ENCODE data around the gene TIAM2. TPM values are rescaled to one million over a fixed set of nuclear protein-coding genes. Genes with fewer than 3 reads are reported as not detected.

The TIAM2 gene
- total RNA-seq, 1 donor from 2014 or later: 11.9 TPM

DNA sequence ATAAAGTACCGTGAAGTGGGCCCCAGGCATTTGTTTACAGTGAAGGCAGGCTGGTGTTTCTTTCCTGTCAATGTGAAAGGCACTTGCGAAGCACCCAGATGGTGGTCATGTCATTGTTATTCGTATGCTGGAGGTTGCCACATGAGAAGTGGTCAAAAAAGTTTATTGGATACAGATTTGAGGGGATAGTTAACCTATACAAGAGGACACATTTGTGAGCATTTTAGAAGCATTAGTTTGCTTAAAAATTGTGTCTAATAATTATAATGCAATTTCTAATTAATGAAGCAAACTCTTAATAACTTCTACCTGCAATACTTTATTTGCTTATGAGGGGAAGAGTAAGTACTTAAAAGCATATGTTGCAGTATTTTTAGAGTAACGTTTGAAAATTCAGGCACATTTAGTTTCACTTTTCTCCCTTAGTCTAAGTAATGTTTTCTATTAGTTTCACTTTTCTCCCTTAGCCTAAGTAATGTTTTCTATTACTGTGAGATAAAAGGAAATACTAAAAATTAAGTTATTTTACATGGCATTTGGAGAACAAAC, 148.0 kb downstream of the TIAM2 start:
- intact Hi-C loops (cut with micrococcal nuclease): no loop called here
- ATAC-seq: no peak

DNA sequence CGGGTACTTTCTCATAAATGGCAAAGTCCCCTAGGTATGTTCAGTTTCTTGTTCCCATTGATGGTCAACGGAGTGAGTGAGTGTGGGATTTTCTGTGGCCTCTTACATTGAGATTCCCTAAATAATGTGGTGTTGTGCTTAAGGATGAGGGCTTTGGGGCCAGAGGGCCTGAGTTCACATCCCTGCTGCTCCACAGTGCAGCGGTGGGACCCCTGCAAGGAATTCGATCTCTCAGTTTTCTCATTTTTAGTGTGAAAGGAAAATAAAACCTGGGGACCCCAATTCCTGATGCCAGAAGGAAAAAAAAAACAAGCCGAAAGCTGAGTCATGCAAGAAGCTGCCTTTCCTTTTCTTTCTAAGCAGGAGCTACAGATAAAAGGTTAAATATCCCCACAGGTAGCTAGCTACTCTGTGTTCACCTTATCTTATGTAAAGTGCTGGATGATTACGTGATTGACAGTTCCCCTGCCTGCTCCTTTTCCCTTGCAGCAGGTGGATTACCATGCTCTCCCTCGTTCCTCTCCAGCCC, 148.5 kb downstream of the TIAM2 start:
- DNase-seq (no peak), ATAC-seq (no peak)
- intact Hi-C loops (cut with micrococcal nuclease): no loop called here

More for the DNA sequence above, 148.0 kb downstream of the TIAM2 start:
- no peak for DNase-seq

DNA sequence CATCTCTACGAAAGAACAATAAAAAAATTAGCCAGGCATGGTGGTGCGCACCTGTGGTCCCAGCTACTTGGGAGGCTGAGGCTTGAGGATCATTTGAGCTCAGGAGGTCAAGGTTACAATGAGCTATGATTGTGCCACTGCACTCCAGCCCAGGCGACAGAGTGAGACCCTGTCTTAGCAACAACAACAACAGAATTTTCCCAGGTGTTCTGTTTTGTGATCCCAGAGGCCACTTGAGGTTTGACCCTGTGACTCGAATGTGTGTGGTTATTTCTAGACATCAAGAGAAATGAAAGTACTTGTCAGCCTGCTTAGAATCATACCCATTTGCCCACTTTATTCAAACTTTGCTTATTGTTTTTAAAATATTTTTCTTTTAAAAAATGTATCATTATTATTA, 151.1 kb downstream of the TIAM2 start:
- ATAC-seq (no peak), DNase-seq (no peak)
- intact Hi-C loops (cut with micrococcal nuclease): no loop called here

DNA sequence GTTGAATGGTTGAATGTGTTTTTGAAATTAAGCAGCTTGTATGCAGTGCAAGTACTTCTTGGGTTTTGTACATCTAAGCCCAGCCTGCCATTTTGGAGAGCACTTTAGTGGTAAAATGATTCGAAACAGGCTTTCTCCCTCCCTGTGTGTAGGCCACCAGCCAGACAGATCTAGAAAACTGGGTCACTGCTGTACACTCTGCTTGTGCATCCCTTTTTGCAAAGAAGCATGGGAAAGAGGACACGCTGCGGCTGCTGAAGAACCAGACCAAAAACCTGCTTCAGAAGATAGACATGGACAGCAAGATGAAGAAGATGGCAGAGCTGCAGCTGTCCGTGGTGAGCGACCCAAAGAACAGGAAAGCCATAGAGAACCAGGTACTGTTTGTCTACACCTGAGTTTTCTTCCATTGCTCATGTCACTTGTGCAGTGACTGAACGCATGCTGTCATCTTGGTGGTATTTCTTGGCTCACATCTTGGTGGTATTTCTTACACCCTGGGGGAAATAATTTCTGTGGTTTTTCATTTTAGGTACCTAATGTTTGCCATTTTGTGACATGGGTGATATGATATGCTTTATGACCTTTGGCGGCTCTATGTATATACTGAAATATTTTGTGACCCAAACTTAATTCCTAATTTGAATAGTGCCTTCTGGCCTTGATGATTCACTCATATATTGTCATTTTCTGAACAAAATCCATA, 153.0 kb downstream of the TIAM2 start:
- no peak for ATAC-seq
- no peak for DNase-seq
- intact Hi-C loops (cut with micrococcal nuclease): no loop called here

DNA sequence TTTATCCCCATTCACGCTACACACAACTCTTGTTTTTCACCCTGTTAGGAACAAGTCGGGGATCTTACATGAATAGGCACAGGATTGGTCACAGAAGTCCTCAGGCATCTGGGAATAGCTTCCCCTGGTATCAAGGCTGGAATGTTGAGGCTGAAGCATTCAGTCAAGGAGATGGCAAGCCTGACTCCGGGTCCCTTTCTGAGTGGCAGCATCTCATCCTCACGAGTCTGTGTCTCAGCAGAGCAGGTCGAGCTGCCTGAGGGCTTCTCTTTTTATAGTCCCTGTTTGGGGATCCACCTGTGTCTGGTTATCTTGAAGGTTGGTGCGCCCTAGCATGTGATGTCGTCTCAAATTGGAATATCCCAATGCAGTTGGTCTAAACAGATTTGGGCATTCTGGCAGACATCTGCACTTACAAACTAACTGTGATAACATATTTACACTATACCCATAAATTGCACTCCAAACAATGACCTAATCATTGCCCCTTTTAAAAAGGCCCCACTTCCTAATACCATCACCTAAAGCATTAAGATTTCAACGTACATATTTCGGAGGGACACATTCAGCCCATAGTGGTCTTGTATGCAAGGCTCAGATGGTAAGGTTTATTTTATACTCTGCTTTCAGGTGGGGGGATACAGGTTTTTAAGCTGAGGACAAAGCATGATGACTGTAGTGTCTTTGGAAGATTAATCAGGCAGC, 156.0 kb downstream of the TIAM2 start:
- DNase-seq: no peak
- no peak for ATAC-seq
- intact Hi-C loops (cut with micrococcal nuclease): no loop called here

DNA sequence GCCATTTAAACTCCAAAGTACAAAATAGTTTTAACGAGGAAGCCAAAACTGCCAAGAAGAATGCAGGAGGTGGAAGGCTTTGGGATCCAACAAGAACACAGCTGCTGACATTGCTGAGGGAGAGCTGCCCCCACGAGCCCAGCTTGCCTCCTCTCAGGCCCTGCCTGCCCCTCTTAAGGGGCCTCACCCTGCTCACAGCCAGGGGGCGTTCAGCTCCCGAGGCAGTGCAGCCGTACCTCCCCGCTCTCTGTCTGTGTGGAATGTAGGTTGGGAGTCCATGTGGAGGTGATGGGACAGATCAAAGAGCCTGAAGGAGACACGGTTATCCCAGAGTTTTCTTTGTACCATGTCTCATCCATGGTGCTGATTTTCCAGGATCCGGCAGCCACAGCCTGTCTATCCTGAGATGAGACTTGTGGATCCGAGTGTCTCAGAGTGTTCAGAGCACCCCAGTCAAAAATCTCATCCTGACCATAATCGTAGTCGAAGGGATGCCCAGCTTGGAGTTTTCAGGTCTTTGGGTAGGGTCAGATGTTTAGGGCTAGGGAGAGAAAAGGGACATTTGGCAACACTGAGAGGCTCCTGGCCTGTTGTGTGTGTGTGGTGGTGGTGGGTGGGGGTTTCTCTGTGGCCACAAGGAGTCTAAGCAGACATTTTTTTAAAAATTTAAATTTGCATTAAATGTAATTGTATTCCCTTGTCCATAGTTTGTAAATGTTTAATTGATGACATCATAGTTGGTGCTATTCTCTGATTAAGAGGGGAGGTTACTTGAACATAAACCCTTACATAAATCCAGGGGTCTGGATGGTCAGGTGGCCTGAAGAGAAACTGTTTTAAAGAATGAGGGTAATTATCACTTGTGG, 157.3 kb downstream of the TIAM2 start:
- DNase-seq: no peak
- ATAC-seq: no peak
- intact Hi-C loops (cut with micrococcal nuclease): no loop called here

DNA sequence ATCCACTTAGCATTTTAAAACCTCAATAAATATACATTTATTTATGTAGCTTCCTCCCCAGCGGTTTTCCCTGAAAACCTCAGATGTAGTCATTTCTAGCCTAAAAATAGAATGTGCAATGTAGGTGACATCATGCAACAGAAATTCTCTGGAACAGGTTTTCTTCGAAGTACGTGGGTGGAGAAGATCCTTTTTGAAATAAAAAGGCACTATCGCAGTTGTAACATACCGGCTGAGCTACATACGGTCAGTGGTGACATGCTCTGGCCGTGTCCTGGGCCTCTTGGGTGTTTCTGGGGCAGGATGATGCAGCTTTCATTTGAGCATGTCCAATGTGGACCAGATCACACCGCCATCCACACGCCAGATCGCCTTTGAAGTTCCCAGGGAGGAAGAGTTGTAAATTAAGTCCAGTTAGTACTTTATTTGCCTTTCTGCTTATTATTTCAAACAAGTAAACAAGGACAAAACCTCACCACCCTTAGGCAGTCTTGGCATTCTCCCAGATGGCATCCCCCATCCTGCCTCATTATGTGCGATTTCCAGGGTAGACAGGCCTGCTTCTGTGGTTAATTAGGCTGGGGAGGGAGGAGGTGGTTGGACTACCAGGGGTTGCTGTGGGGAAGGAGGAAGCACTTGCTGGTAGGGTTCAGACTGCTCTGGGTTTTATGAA, 159.2 kb downstream of the TIAM2 start:
- DNase-seq (no peak), ATAC-seq (no peak)

DNA sequence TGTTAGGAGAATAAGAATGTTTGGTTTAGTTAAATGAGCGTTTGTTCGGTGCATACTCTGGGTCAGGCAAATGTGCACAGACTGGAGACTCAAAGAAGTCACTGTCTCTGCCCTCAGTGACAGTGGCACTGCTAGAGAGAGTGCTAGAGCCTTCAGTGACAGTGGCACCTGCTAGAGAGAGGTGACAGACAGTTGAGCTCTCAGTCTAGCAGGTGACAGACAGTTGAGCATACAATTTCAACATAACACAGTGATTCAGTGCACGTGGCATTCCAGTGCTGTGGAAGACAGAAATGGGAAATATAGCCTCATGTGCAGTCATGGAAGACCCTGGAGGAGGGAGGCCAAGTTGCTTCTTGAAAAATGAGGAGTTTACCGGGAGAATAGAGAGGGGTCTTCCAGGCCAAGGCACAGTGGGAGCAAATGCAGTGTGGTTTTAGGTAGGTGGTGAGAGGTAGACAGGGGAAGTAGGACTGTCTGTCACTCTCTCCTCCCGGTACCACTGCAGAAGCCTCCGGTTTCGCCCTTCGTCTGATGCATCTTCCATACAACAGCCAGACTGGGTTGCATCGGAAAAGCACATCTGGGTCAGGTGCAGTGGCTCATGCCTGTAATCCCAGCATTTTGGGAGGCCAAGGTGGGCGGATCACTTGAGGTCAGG, 160.8 kb downstream of the TIAM2 start:
- no peak for DNase-seq
- ATAC-seq: no peak
- intact Hi-C loops (cut with micrococcal nuclease): no loop called here

More for the DNA sequence above, 159.2 kb downstream of the TIAM2 start:
- intact Hi-C loops (cut with micrococcal nuclease): no loop called here

DNA sequence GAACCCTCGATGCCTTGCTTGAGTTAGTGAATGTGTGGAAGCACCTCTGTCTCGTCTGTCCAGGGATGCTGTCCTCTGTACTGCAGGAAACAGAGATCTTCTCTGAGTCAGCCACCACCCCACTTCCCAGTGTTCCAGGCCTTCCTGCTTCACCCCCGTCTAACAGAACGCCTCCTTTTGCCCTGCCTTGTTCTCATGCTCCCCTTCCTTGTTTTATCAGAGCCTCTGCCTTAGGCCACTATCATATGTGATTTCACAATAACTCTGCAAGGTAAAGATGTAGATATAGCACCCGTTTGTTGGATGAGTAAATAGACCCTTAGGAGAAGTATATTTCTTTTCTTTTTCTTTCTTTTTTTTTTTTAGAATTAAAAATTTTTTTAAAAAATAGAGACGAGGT, 162.0 kb downstream of the TIAM2 start:
- DNase-seq: no peak
- intact Hi-C loops (cut with micrococcal nuclease): no loop called here
- ATAC-seq: no peak

DNA sequence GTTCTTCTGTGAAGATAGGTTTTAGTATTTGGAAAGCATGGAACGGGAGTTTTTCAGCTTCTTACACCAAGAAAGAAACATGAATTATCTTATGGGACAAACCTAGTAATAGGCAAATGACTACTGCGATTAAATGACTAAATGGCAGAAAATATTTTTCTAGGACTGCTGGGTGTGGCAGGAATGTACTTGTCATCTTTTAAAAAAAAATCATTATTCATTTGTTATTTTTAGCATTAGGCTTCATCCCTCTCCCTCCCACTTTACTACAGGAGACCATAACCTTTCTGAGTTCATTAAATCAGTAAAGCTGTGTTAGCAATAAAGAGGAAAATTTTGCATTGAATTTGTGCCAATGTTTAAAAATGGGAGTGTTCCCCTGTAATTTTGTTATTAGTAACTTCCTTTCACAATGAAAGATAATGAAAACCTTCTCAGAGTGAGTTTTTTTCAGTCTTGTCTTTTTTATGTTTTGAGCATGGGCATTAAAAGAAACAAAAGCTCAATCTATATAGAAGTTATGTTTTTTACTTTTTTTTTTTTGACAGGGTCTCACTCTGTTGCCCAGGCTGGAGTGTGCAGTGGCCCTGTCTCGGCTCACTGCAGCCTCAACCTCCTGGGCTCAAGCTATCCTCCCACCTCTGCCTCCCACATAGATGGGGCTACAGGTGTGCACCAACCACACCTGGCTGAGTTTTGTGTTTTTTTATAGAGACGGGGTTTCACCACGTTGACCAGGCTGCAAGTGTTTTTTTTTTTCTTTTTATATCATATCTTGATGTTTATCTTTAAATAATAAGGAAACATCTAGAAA, 163.1 kb downstream of the TIAM2 start:
- ATAC-seq (peak; percentile 68), DNase-seq (no peak)
- intact Hi-C loops (cut with micrococcal nuclease): no loop called here

DNA sequence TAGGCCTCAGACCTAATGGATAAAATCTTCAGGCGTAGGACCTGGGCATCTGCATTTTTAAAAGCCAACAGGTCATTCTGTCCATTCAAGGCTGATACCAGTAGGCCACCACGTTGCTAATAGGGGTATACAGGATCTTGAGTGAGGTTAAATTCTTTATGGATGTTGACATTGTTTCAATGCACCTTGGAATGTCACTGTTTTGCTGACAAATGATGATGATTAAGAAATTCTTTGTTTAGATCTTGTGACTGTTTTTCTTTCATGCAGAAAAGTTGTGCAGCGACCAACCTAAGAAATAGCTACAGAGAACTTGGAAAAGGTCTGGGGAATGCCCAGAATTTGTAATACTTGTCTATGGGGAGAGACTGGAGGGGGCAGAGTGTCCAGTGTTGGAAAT, 167.6 kb downstream of the TIAM2 start:
- intact Hi-C loops (cut with micrococcal nuclease): no loop called here
- no peak for ATAC-seq
- DNase-seq: no peak

DNA sequence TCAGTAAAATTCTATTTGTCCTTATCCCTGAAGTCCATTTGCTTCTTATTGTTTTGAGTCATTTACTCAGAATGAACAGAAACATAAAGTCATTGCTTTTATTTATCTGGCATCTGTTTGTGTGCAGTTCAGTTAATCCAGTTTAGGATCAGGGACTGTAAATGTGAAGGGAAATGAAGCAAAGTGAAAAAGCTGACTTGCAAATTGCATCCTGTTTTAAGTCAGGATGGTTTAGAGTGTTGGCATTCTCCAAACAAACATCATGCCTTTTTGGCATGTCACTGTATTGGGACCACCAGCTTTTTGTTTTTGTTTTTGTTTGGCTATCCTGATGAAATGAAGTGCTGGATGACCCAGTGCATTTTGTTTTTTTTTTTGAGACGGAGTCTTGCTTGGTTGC, 168.5 kb downstream of the TIAM2 start:
- no peak for ATAC-seq
- intact Hi-C loops (cut with micrococcal nuclease): no loop called here
- no peak for DNase-seq

DNA sequence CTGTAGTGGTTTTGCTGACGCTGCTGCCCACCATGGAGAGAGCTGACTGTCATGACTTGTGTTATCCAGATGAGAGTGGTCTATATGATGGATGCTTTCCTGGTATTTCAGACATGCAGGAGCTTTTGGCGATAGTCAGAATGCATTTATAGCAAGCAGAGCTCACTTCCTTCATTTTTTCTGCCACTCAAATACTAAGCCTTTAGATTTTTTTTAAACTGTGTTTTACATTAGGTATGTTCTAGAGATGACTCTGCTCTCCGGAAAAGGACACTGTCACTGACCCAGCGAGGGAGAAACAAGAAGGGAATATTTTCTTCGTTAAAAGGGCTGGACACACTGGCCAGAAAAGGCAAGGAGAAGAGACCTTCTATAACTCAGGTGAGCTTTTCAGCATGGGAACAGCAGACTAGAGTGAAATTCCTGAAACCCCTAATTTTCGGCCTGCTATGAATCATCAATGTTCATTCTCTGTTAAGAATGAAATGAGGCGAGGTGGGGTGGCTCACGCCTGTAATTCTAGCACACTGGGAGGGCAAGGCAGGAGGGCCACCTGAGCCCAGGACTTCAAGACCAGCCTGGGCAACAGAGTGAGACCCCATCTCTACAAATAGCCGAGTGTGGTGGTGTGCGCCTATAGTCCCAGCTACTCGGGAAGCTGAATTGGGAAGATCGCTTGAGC, 170.1 kb downstream of the TIAM2 start:
- ATAC-seq: no peak
- DNase-seq: no peak
- intact Hi-C loops (cut with micrococcal nuclease): no loop called here

DNA sequence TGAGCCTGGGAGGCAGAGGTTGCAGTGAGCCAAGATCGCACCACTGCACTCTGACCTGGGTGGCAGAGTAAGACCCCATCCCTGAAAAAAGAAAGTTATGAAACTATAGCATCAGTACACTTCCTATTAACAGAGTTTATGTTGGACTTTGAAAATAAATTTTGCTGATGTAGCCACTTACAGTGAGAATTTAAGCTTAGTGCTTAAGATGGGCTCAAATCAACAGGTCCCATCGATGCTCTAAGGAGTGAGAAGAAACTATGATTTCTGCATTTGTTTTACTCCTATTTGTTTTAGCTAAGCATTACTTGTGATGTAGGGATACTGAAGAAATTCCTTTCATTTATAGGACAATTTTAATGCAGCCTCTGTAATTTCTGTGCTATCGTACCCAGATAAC, 175.4 kb downstream of the TIAM2 start:
- ATAC-seq (no peak), DNase-seq (no peak)
- intact Hi-C loops (cut with micrococcal nuclease): loop anchor here (5.0 to 10.0 kb wide), 2 partner anchors 246 to 303 kb away; no protein-coding TSS in a partner anchor

DNA sequence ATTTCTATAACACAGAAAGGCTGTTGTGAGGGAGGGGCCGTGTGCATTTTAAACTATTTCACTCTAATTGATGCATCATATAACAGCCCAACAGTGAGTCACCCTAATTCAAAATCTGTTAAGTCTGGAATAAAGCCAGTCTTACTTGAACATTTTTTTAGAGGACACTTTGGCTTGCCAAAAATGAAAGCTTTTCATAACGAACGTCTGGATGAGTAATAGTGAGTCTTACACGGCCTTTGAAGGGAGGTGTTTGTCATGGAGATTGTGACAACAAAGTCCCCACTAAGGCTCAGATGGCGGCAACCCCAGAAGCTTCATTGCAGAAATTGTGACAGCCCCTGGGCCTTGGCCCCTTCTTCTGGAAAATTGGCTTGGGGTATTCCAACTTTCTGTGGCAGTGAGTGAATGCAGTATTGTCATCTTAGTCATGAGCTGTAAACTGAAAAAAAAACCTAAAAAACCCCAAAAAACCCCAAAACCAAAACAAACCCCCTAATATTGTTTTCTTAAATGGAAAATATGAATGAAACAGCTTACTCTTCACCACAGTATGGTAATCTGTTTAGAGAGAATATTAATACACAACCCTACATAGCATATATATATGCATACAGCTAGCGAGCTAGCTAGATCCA, 176.1 kb downstream of the TIAM2 start:
- DNase-seq: no peak

DNA sequence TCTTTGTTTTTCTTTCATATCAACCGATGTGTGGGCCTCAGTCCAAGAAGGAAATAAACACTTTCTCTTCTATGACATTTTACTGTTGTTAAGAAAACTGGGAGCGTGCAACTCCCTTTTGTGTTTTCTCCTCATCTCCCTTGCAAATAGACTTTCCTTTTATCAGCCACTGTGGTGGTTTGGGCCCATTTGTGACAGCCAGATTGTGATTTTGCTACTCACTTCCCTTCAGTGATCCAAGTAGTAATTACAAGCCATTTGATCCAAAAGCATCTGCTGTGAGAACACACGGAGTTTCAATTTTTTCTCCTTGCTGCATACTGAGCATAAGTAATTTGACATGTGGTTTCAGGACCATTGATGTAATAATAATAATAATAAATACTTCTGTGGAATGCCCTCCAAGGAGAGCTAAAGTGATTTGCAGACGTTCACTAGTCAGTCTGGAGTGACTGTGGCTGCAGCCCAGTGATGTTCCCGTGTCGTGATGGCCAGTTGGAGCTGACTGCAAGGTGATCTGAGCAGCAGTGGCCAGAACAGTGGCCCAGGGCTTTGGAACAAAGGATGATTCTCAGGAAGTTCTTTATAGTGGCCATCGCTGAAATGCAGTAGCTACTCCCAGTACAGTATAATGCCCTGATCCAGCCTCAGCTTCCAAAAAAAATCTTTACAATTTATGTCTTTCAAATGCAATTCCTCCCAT, 176.8 kb downstream of the TIAM2 start:
- intact Hi-C loops (cut with micrococcal nuclease): loop anchor here (5.0 to 10.0 kb wide), 2 partner anchors 247 to 305 kb away; no protein-coding TSS in a partner anchor
- ATAC-seq (peak; percentile 17), DNase-seq (no peak)

More for the DNA sequence above, 176.1 kb downstream of the TIAM2 start:
- intact Hi-C loops (cut with micrococcal nuclease): loop anchor here (5.0 to 10.0 kb wide), 2 partner anchors 246 to 304 kb away; no protein-coding TSS in a partner anchor
- peak; percentile 84 for ATAC-seq

Data from left ventricle myocardium superior (tissue), 1 donor.